ENCODE data around the gene EFCAB6. TPM values are rescaled to one million over a fixed set of nuclear protein-coding genes. Genes with fewer than 3 reads are reported as not detected.
A peak's percentile ranks its signal among the peaks of the same experiment; 100 is the strongest.

Gene EFCAB6
- total RNA-seq, 1 experiment from 2014 or later, result 0.52 TPM

- Histone ChIP-seq H3K4me1 (ENCODE audit: control insufficient read depth in 1 of 2, insufficient read depth in 2 of 2, low read length in 2 of 2) (no peaks in the 10 kb centered on the region), H3K79me2 (ENCODE audit: insufficient read depth, low read length) (no peaks in the 10 kb centered on the region), H3K4me2 (ENCODE audit: low read length) (no peak overlapping the region), H3K9me2 (ENCODE audit: insufficient read depth) (no peaks in the 10 kb centered on the region), H4K20me1 (ENCODE audit: insufficient read depth) (no peaks in the 10 kb centered on the region), H3K27ac (ENCODE audit: low read depth, low read length) (no peak overlapping the region), H3K27me3 (ENCODE audit: insufficient read depth, low read length) (peaks cover 51% of the 10 kb centered on the region), H3K9ac (ENCODE audit: low read length) (no peak overlapping the region), H2AFZ (ENCODE audit: low read depth, low read length, poor library complexity, severe bottlenecking) (no peak overlapping the region), H3K4me3 (replicated peaks in 1 of 2; ENCODE audit: low read depth in 1 of 2, low read length in 2 of 2) (no peak overlapping the region), H3K9me3 (ENCODE audit: control insufficient read depth in 1 of 2, insufficient read depth in 1 of 2, low read depth in 1 of 2, low read length in 2 of 2) (no peaks in the 10 kb centered on the region), H3K36me3 (ENCODE audit: control insufficient read depth in 1 of 2, insufficient read depth in 2 of 2, low read length in 2 of 2) (no peaks in the 10 kb centered on the region)
- ATAC-seq (peak; percentile 66), DNase-seq (ENCODE audit: low read depth, low spot score) (no peak)
- ChIA-PET CTCF (interaction anchor here (1.0 kb wide), 1 partner anchor 10 kb away, joined by 3 read pairs; no protein-coding TSS in a partner anchor), RAD21 (ENCODE audit: low non-redundant PET in 1 of 2, low total read pairs in 2 of 2, uncharacterized antibody in 2 of 2, unreplicated experiment in 2 of 2) (no interaction called here), POLR2A (no interaction called here)
- TF ChIP-seq FOSL1 (IDR thresholded peaks at IDR 0.05; ENCODE audit: low read depth), result no peak
- TF ChIP-seq CTCF (IDR thresholded peaks at IDR 0.05 in 2 of 3, conservative IDR thresholded peaks at IDR 0.05 in 1 of 3; ENCODE audit: borderline replicate concordance in 1 of 3, insufficient read depth in 1 of 3, low read depth in 2 of 3, low read length in 2 of 3), result peak in 2 of 3 experiments; percentile 25 to 27; a peak in 3 of 6 replicates
- no TSS peak for BruUV-seq (replicated peaks)
- intact Hi-C loops (cut with micrococcal nuclease), result no loop called here
These were observed 275.0 kb downstream of the EFCAB6 start for GRCh38 chr22:43537019-43537585.

GRCh38 chr22:43535741-43536140 lies 276.4 kb downstream of the EFCAB6 start:
- Histone ChIP-seq H2AFZ (ENCODE audit: low read depth, low read length, poor library complexity, severe bottlenecking) (no peak overlapping the region), H3K9me2 (ENCODE audit: insufficient read depth) (no peaks in the 10 kb centered on the region), H3K27ac (ENCODE audit: low read depth, low read length) (no peak overlapping the region), H3K36me3 (ENCODE audit: control insufficient read depth in 1 of 2, insufficient read depth in 2 of 2, low read length in 2 of 2) (no peaks in the 10 kb centered on the region), H3K9me3 (ENCODE audit: control insufficient read depth in 1 of 2, insufficient read depth in 1 of 2, low read depth in 1 of 2, low read length in 2 of 2) (no peaks in the 10 kb centered on the region), H4K20me1 (ENCODE audit: insufficient read depth) (no peaks in the 10 kb centered on the region), H3K4me1 (ENCODE audit: control insufficient read depth in 1 of 2, insufficient read depth in 2 of 2, low read length in 2 of 2) (no peaks in the 10 kb centered on the region), H3K27me3 (ENCODE audit: insufficient read depth, low read length) (peaks cover 40% of the 10 kb centered on the region), H3K4me2 (ENCODE audit: low read length) (no peak overlapping the region), H3K4me3 (replicated peaks in 1 of 2; ENCODE audit: low read depth in 1 of 2, low read length in 2 of 2) (no peak overlapping the region), H3K79me2 (ENCODE audit: insufficient read depth, low read length) (no peaks in the 10 kb centered on the region), H3K9ac (ENCODE audit: low read length) (no peak overlapping the region)
- DNase-seq (ENCODE audit: low read depth, low spot score) (no peak), ATAC-seq (no peak)
- no peak for TF ChIP-seq TCF7L2 (IDR thresholded peaks at IDR 0.05; ENCODE audit: borderline replicate concordance, extremely low read depth, insufficient read depth, insufficient read length)
- no peak for TF ChIP-seq ZFX (IDR thresholded peaks at IDR 0.05)
- TF ChIP-seq POLR2A (IDR thresholded peaks at IDR 0.05; ENCODE audit: borderline replicate concordance, extremely low read depth, insufficient read depth, insufficient read length), result no peak
- no peak for TF ChIP-seq CTCF (IDR thresholded peaks at IDR 0.05 in 2 of 3, conservative IDR thresholded peaks at IDR 0.05 in 1 of 3; ENCODE audit: borderline replicate concordance in 1 of 3, insufficient read depth in 1 of 3, low read depth in 2 of 3, low read length in 2 of 3)
- TF ChIP-seq RAD21 (IDR thresholded peaks at IDR 0.05; ENCODE audit: low read depth), result no peak
- intact Hi-C loops (cut with micrococcal nuclease), result no loop called here
- ChIA-PET CTCF (no interaction called here), RAD21 (ENCODE audit: low non-redundant PET in 1 of 2, low total read pairs in 2 of 2, uncharacterized antibody in 2 of 2, unreplicated experiment in 2 of 2) (no interaction called here), POLR2A (no interaction called here)
- no TSS peak for BruUV-seq (replicated peaks)
